Measurements from ENCODE around the gene LPIN3. TPM values are rescaled to one million over a fixed set of nuclear protein-coding genes. Genes with fewer than 3 reads are reported as not detected.

LPIN3 gene
- total RNA-seq, 1 donor from 2014 or later = 17.8 TPM

- no peak for DNase-seq (ENCODE audit: low read depth)
- TF ChIP-seq CTCF (conservative IDR thresholded peaks at IDR 0.05; ENCODE audit: low read depth, low read length) = no peak
These were observed 26.7 kb downstream of the LPIN3 start for GRCh38 chr20:41367393-41367695.

GRCh38 chr20:41367956-41368355 lies 27.3 kb downstream of the LPIN3 start:
- no peak for TF ChIP-seq CTCF (conservative IDR thresholded peaks at IDR 0.05; ENCODE audit: low read depth, low read length)
- H3K4me3 ChIP-seq (ENCODE audit: low read depth, low read length) = no peak overlapping the region
- DNase-seq (ENCODE audit: low read depth) = no peak

More at GRCh38 chr20:41367393-41367695, 26.7 kb downstream of the LPIN3 start:
- H3K4me3 ChIP-seq (ENCODE audit: low read depth, low read length) = no peak overlapping the region

GRCh38 chr20:41369673-41370072 lies 29.1 kb downstream of the LPIN3 start:
- TF ChIP-seq CTCF (conservative IDR thresholded peaks at IDR 0.05; ENCODE audit: low read depth, low read length) = no peak
- no peak overlapping the region for H3K4me3 ChIP-seq (ENCODE audit: low read depth, low read length)
- no peak for DNase-seq (ENCODE audit: low read depth)

GRCh38 chr20:41370176-41370575 lies 29.6 kb downstream of the LPIN3 start:
- TF ChIP-seq CTCF (conservative IDR thresholded peaks at IDR 0.05; ENCODE audit: low read depth, low read length) = no peak
- DNase-seq (ENCODE audit: low read depth) = no peak
- H3K4me3 ChIP-seq (ENCODE audit: low read depth, low read length) = no peak overlapping the region

- H3K4me3 ChIP-seq (ENCODE audit: low read depth, low read length) = no peak overlapping the region
- no peak for DNase-seq (ENCODE audit: low read depth)
- TF ChIP-seq CTCF (conservative IDR thresholded peaks at IDR 0.05; ENCODE audit: low read depth, low read length) = no peak
These were observed 30.8 kb downstream of the LPIN3 start for GRCh38 chr20:41371371-41371770.

GRCh38 chr20:41373251-41373783 lies 32.7 kb downstream of the LPIN3 start:
- TF ChIP-seq CTCF (conservative IDR thresholded peaks at IDR 0.05; ENCODE audit: low read depth, low read length) = no peak
- no peak for DNase-seq (ENCODE audit: low read depth)

More at GRCh38 chr20:41373251-41373783, 32.7 kb downstream of the LPIN3 start:
- H3K4me3 ChIP-seq (ENCODE audit: low read depth, low read length) = no peak overlapping the region

Measured in epithelial cell of proximal tubule (primary cell).